Measurements from ENCODE around the gene CD164L2.

DNA sequence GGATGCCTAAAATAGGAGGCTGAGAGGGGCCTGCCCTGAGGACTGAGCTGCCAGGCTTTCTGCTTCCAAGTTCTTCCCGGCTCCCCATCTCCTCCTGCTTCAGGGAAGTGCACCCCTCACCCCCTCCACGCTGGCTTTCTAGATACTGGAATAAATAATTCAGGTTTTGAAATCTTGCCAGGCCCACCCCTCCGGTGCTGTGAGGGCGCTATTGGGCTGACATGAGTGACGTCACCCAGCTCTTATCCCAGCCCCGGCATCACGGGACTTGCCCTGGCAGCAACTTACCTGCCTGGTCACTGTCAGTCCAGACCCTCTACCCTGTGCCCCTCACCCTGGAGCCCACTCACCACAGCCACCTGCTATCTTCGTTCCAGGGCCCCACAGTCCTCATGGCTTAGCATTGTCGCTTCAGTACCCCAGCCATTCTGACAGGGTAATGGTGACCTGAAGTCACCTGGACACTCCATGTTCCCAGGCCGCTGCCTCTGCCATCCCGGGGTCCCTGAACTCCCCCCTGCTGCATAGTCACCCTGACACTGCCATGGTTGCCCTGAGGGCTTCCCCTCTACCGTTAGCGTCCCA is 8.5 kb upstream of the CD164L2 start:
- TF ChIP-seq, protein P1, sequence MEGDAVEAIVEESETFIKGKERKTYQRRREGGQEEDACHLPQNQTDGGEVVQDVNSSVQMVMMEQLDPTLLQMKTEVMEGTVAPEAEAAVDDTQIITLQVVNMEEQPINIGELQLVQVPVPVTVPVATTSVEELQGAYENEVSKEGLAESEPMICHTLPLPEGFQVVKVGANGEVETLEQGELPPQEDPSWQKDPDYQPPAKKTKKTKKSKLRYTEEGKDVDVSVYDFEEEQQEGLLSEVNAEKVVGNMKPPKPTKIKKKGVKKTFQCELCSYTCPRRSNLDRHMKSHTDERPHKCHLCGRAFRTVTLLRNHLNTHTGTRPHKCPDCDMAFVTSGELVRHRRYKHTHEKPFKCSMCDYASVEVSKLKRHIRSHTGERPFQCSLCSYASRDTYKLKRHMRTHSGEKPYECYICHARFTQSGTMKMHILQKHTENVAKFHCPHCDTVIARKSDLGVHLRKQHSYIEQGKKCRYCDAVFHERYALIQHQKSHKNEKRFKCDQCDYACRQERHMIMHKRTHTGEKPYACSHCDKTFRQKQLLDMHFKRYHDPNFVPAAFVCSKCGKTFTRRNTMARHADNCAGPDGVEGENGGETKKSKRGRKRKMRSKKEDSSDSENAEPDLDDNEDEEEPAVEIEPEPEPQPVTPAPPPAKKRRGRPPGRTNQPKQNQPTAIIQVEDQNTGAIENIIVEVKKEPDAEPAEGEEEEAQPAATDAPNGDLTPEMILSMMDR (IDR thresholded peaks at IDR 0.05 in 4 of 5, conservative IDR thresholded peaks at IDR 0.05 in 1 of 5): no peak
- peak in 1 of 2 donors; percentile 33 for TF ChIP-seq POLR2A (IDR thresholded peaks at IDR 0.05)

Data from gastrocnemius medialis (tissue), 4 donors.